OCI-LY7 (cell line): Measurements from ENCODE around the gene COL5A1. TPM values are rescaled to one million over a fixed set of nuclear protein-coding genes. Genes with fewer than 3 reads are reported as not detected.

Source experiments
- BruUV-seq: library from RNA; stranded (reverse); fragments of 400-500 nt; replicated peaks from 2 replicates; lab custom pipeline; 2021; lab: Mats Ljungman, UMichigan
- CTCF ChIA-PET: fragments of 300-600 bp; sonication (Branson Sonifier 250); formaldehyde crosslinking; loops from one replicate; lab custom pipeline; 2022; ENCODE audit warnings: antibody characterized with exemption; ENCODE audit not compliant: unreplicated experiment; lab: Charles Lee
- POLR2A ChIA-PET: fragments of 300-600 bp; sonication (Branson Sonifier 250); formaldehyde crosslinking; loops from one replicate; lab custom pipeline; 2022; ENCODE audit warnings: antibody characterized with exemption; lab: Charles Lee
- DNase-seq: peaks from one replicate; pipeline ENCODE4 v3.0.0-alpha.2; 2015; ENCODE audit warnings: low spot score
- H2AFZ ChIP-seq: fragments of 200-600 bp; sonication (generic), shearing (Covaris generic); 2 replicates; pipeline ENCODE4 v1.6.1; 2014; ENCODE audit warnings: mild to moderate bottlenecking, antibody characterized with exemption, low read length, moderate library complexity
- H3K27ac ChIP-seq: fragments of 200-600 bp; sonication (generic); 2 replicates; pipeline ENCODE4 v1.5.1; 2014; ENCODE audit warnings: mixed run types, low read depth, mild to moderate bottlenecking, moderate library complexity, low read length, inconsistent platforms; ENCODE audit not compliant: poor library complexity, severe bottlenecking
- H3K36me3 ChIP-seq: fragments of 200-600 bp; sonication (generic); 2 replicates; pipeline ENCODE4 v1.6.1; 2014; ENCODE audit warnings: mild to moderate bottlenecking, antibody characterized with exemption, low read length, moderate library complexity, mixed read lengths; ENCODE audit not compliant: insufficient read depth
- H3K4me1 ChIP-seq: fragments of 200-600 bp; sonication (generic); 2 replicates; pipeline ENCODE4 v1.5.1; 2014; ENCODE audit warnings: mild to moderate bottlenecking, low read length; ENCODE audit not compliant: insufficient read depth, poor library complexity, severe bottlenecking
- H3K4me2 ChIP-seq: fragments of 200-600 bp; sonication (generic); 2 replicates; pipeline ENCODE4 v1.6.1; 2014; ENCODE audit warnings: mild to moderate bottlenecking, low read length
- H3K4me3 ChIP-seq: fragments of 200-600 bp; sonication (generic); 2 replicates; pipeline ENCODE4 v1.5.1; 2014; ENCODE audit warnings: mild to moderate bottlenecking, low read depth, low read length; ENCODE audit not compliant: poor library complexity, severe bottlenecking
- H3K79me2 ChIP-seq: fragments of 200-600 bp; sonication (generic); 2 replicates; pipeline ENCODE4 v1.6.1; 2016; ENCODE audit warnings: low read depth, mild to moderate bottlenecking, low read length, moderate library complexity, mixed read lengths; ENCODE audit not compliant: insufficient read depth
- H3K9me2 ChIP-seq: fragments of 200-600 bp; sonication (generic); 2 replicates; pipeline ENCODE4 v1.6.1; 2016; ENCODE audit warnings: mild to moderate bottlenecking, low read length, mixed read lengths; ENCODE audit not compliant: insufficient read depth
- H3K9me3 ChIP-seq: fragments of 200-600 bp; sonication (generic); 2 replicates; pipeline ENCODE4 v1.6.1; 2014; ENCODE audit warnings: mild to moderate bottlenecking, mixed run types, low read length, mixed read lengths
- H4K20me1 ChIP-seq: fragments of 200-600 bp; sonication (generic); 2 replicates; pipeline ENCODE4 v1.6.1; 2014; ENCODE audit warnings: mild to moderate bottlenecking, antibody characterized with exemption, low read length, moderate library complexity, mixed read lengths; ENCODE audit not compliant: insufficient read depth
- EZH2phosphoT487 ChIP-seq: fragments of 200-600 bp; sonication (generic); IDR thresholded peaks from 2 replicates; pipeline ENCODE4 v1.6.1; 2018; ENCODE audit warnings: low read depth, borderline replicate concordance, mild to moderate bottlenecking, mixed run types, antibody characterized with exemption, low read length, moderate library complexity, mixed read lengths
- intact Hi-C: fragments of 100-400 bp; cut with micrococcal nuclease; formaldehyde crosslinking; loops from one replicate; pipeline ENCODE4 v1.10.0; 2022; ENCODE audit not compliant: unreplicated experiment
- total RNA-seq, 2 experiments: library from RNA; depleted of rRNA in 1 of 2; stranded (reverse); fragments of >200 nt in 1 of 2; shearing (Covaris generic) in 1 of 2; gene quantifications; 2 replicates each; pipeline ENCODE4 v1.2.3, GENCODE V29; 2014 to 2022
- TF ChIP-seq, protein P1 (sequence below): fragments of 200-600 bp; sonication (generic); conservative IDR thresholded peaks from 2 replicates; pipeline ENCODE4 v1.5.1; 2014; ENCODE audit warnings: mild to moderate bottlenecking, antibody characterized with exemption, low read length, moderate library complexity, mixed read lengths

The COL5A1 gene
- total RNA-seq, 2 experiments from 2014 or later, result 12.2 to 28.6 TPM

DNA sequence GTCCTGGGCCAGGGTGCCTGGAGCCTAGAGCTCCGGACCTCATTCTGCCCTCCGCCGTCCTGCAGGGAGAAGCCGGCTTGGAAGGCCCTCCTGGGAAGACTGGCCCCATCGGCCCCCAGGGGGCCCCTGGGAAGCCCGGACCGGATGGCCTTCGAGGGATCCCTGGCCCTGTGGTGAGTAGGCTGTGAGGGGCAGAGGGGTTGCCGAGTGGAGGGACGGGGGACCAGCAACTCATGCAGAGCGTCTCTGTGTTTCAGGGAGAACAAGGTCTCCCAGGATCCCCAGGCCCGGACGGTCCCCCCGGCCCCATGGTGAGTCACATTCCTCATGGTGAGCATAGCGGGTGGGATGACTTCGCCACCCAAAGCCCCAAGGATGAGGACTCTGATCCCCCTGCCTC is 177.0 kb downstream of the COL5A1 start:
- no peaks in the 10 kb centered on the region for H4K20me1 ChIP-seq
- no peak for DNase-seq
- no peak overlapping the region for H3K27ac ChIP-seq
- H3K9me3 ChIP-seq, result no peaks in the 10 kb centered on the region
- TF ChIP-seq, protein P1, sequence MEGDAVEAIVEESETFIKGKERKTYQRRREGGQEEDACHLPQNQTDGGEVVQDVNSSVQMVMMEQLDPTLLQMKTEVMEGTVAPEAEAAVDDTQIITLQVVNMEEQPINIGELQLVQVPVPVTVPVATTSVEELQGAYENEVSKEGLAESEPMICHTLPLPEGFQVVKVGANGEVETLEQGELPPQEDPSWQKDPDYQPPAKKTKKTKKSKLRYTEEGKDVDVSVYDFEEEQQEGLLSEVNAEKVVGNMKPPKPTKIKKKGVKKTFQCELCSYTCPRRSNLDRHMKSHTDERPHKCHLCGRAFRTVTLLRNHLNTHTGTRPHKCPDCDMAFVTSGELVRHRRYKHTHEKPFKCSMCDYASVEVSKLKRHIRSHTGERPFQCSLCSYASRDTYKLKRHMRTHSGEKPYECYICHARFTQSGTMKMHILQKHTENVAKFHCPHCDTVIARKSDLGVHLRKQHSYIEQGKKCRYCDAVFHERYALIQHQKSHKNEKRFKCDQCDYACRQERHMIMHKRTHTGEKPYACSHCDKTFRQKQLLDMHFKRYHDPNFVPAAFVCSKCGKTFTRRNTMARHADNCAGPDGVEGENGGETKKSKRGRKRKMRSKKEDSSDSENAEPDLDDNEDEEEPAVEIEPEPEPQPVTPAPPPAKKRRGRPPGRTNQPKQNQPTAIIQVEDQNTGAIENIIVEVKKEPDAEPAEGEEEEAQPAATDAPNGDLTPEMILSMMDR, result no peak
- no peak for TF ChIP-seq EZH2phosphoT487
- ChIA-PET CTCF (no interaction called here), POLR2A (no interaction called here)
- intact Hi-C loops, result no loop called here
- no peak overlapping the region for H2AFZ ChIP-seq
- no peaks in the 10 kb centered on the region for H3K9me2 ChIP-seq
- no peaks in the 10 kb centered on the region for H3K79me2 ChIP-seq
- no peak overlapping the region for H3K4me2 ChIP-seq
- H3K36me3 ChIP-seq, result no peaks in the 10 kb centered on the region
- no peak overlapping the region for H3K4me3 ChIP-seq
- no TSS peak for BruUV-seq
- no peaks in the 10 kb centered on the region for H3K4me1 ChIP-seq

DNA sequence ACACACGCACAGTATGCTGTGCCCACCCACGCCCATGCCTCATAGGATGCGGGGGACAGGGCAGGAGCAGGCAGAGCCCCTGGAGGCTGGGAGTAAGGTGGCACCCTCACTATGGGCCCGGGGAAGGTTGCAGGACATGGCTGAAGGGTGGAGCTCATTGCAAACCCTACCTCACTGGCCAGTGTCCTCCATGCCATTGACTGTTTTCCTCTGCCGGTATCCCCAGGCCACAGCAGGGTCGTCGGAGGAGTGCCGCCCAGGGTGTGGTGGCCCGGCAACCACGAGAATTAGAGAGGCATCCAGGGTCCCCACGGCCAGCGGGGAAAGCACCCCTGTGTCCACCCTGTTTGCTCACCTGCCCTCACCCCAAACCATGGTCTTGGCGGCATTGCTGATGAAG is 179.3 kb downstream of the COL5A1 start:
- Histone ChIP-seq H3K27ac (no peak overlapping the region), H4K20me1 (no peaks in the 10 kb centered on the region), H3K4me1 (no peaks in the 10 kb centered on the region), H2AFZ (no peak overlapping the region), H3K4me2 (no peak overlapping the region), H3K9me2 (no peaks in the 10 kb centered on the region), H3K36me3 (no peaks in the 10 kb centered on the region), H3K9me3 (no peaks in the 10 kb centered on the region), H3K4me3 (no peak overlapping the region), H3K79me2 (no peaks in the 10 kb centered on the region)
- no TSS peak for BruUV-seq
- DNase-seq, result no peak
- TF ChIP-seq EZH2phosphoT487, result no peak
- TF ChIP-seq, protein P1, result no peak
- POLR2A ChIA-PET, result no interaction called here
- CTCF ChIA-PET, result no interaction called here
- intact Hi-C loops, result no loop called here

DNA sequence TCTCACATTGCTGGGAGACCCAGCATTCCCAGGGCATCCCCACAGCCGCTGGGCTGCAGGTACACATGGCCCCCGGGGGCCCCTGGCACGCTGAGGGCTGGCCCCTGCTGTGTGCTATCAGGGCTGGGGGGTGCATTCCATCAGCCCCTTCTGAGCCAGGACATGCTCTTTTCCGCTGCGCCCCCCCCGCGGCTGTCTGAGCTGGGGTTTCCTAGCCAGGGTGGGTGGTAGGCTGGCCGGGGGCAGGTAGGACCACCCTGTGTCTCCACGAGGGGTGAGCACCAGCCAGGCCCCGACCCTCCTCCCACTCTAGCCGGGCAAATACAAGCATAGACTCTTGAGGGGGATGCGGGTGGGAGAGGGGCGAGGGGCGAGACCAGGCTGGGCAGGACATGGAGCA is 180.9 kb downstream of the COL5A1 start:
- Histone ChIP-seq H3K9me3 (no peaks in the 10 kb centered on the region), H3K4me3 (no peak overlapping the region), H3K36me3 (no peaks in the 10 kb centered on the region), H3K4me1 (no peaks in the 10 kb centered on the region), H3K9me2 (no peaks in the 10 kb centered on the region), H3K4me2 (no peak overlapping the region), H4K20me1 (no peaks in the 10 kb centered on the region), H2AFZ (no peak overlapping the region), H3K79me2 (no peaks in the 10 kb centered on the region), H3K27ac (no peak overlapping the region)
- ChIA-PET CTCF (no interaction called here), POLR2A (no interaction called here)
- BruUV-seq, result no TSS peak
- intact Hi-C loops, result no loop called here
- TF ChIP-seq, protein P1, result no peak
- TF ChIP-seq EZH2phosphoT487, result no peak
- no peak for DNase-seq
